HG02678 (cell line): Measurements from ENCODE around the gene FLNB.

Experiments used
- ATAC-seq: cut with Tn5 transposase; IDR thresholded peaks from one replicate; pipeline ENCODE4 v1.9.1; 2021; ENCODE audit warnings: mild to moderate bottlenecking, moderate library complexity; ENCODE audit not compliant: unreplicated experiment

FLNB gene

GRCh38 chr3:58027704-58028317, 19.6 kb downstream of the FLNB start:
- ATAC-seq = no peak

GRCh38 chr3:58028902-58029301, 20.7 kb downstream of the FLNB start:
- ATAC-seq = no peak

- ATAC-seq = no peak
Observed at GRCh38 chr3:58029842-58030584, 21.8 kb downstream of the FLNB start.

- no peak for ATAC-seq
Observed at GRCh38 chr3:58032186-58032585, 24.0 kb downstream of the FLNB start.

GRCh38 chr3:58034738-58035523, 26.7 kb downstream of the FLNB start:
- ATAC-seq = peak; percentile 99

- no peak for ATAC-seq
Observed at GRCh38 chr3:58035524-58036255, 27.5 kb downstream of the FLNB start.

GRCh38 chr3:58036293-58037032, 28.2 kb downstream of the FLNB start:
- ATAC-seq = no peak

- no peak for ATAC-seq
Observed at GRCh38 chr3:58037141-58037910, 29.1 kb downstream of the FLNB start.

- no peak for ATAC-seq
Observed at GRCh38 chr3:58038675-58039292, 30.6 kb downstream of the FLNB start.

- no peak for ATAC-seq
Observed at GRCh38 chr3:58039601-58040000, 31.4 kb downstream of the FLNB start.

- no peak for ATAC-seq
Observed at GRCh38 chr3:58041182-58041825, 33.1 kb downstream of the FLNB start.

- ATAC-seq = peak; percentile 91
Observed at GRCh38 chr3:58041826-58042324, 33.7 kb downstream of the FLNB start.

- no peak for ATAC-seq
Observed at GRCh38 chr3:58042947-58043707, 34.9 kb downstream of the FLNB start.

- no peak for ATAC-seq
Observed at GRCh38 chr3:58043933-58044332, 35.7 kb downstream of the FLNB start.

- ATAC-seq = no peak
Observed at GRCh38 chr3:58044691-58045483, 36.7 kb downstream of the FLNB start.

GRCh38 chr3:58047826-58048225, 39.6 kb downstream of the FLNB start:
- no peak for ATAC-seq

- ATAC-seq = no peak
Observed at GRCh38 chr3:58048301-58048700, 40.1 kb downstream of the FLNB start.
